Adipocyte (in vitro differentiated cells): ENCODE results near the gene TECTA.
"Not testable (repeated sequence)": the region's sequence is repeated elsewhere in the genome, so short reads cannot be mapped to it uniquely, and the experiment has no call there.

Source experiments
- DNase-seq: peaks from one replicate; pipeline ENCODE4 v3.0.0-alpha.2; 2015; ENCODE audit warnings: low read depth
- H3K27me3 ChIP-seq: replicated peaks from 2 replicates; pipeline ENCODE4 v1.7.0; 2013; ENCODE audit warnings: mild to moderate bottlenecking, low read length, moderate library complexity; ENCODE audit not compliant: control insufficient read depth, insufficient read depth
- H3K36me3 ChIP-seq: 2 replicates; pipeline ENCODE4 v1.7.0; 2013; ENCODE audit warnings: low read length, mild to moderate bottlenecking, moderate library complexity; ENCODE audit not compliant: control insufficient read depth, insufficient read depth, severe bottlenecking
- H3K4me1 ChIP-seq: 2 replicates; pipeline ENCODE4 v1.7.0; 2013; ENCODE audit warnings: mild to moderate bottlenecking, low read length, moderate library complexity; ENCODE audit not compliant: control insufficient read depth, insufficient read depth
- H3K4me3 ChIP-seq: 2 replicates; pipeline ENCODE4 v1.7.0; 2013; ENCODE audit warnings: mild to moderate bottlenecking, low read length, moderate library complexity
- H3K9ac ChIP-seq: 2 replicates; pipeline ENCODE4 v1.7.0; 2013; ENCODE audit warnings: mild to moderate bottlenecking, low read length, moderate library complexity
- H3K9me3 ChIP-seq: 2 replicates; pipeline ENCODE4 v1.7.0; 2013; ENCODE audit warnings: mild to moderate bottlenecking, low read length, moderate library complexity; ENCODE audit not compliant: control insufficient read depth

Gene TECTA

DNA sequence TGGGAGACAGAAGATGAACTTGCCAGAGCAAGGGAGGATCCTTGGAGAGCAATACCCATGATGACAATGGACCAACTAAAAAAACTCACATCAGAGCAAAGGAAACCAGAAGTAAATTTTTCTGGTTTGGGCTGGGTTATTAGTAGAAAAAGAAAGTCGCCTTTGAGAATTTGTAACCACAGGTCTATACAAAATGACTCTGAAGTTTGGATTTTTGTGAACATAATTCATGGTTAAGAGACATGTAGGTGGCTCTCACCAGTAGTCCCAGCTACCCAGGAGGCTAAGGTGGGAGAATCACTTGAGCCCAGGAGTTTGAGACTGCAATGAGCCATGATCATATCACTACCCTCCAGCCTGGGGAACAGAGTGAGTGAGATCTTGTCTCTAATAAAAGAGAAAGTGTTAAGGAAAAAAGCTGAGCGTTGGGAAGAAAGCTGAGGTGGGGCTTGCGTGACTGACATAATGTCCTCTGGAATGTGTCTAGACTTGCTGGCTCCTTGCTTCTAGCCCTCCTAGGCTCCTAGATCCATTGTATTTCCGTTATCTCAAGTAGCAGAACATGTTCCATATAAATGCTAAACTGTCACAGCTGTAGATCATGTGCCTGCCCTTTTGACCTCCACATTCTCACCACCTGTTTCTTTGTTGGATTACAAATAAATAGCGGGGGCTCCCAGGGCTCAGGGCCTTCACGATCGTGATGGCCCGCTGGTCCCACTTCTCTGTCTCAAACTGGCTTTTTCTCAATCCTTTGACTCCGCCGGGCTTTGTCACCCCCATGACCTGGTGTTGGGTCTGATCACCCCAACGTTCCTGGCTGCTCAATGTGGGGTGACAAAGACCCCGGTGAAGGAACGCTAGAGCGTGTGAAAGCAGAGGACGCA lies 135.3 kb downstream of the TECTA start:
- peak; percentile 7 for DNase-seq
- Histone ChIP-seq H3K36me3 (no peaks in the 10 kb centered on the region), H3K27me3 (peaks cover 48% of the 10 kb centered on the region), H3K4me1 (no peaks in the 10 kb centered on the region), H3K9ac (no peak overlapping the region), H3K4me3 (no peak overlapping the region), H3K9me3 (no peaks in the 10 kb centered on the region)

DNA sequence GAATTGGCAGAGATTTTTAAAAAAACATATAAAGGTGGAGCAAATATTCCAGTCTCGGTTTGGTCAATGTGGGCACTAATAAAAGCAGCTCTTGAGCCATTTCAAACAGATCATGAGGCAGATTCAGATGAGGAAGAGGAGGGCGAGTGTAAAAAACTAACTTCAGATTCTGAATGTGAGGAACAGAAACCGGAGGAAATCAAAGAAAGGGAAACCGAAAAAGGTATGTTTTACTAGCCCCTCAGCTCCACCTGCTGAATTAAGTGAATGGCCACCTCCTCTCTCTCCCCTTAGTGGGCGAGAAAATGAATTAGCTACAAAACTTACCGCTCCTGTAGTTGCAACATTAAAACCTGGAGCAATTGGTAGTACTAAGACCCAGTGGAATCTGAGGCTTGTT lies 136.2 kb downstream of the TECTA start:
- H3K9me3 ChIP-seq, H3K4me1 ChIP-seq: not testable (repeated sequence)

DNA sequence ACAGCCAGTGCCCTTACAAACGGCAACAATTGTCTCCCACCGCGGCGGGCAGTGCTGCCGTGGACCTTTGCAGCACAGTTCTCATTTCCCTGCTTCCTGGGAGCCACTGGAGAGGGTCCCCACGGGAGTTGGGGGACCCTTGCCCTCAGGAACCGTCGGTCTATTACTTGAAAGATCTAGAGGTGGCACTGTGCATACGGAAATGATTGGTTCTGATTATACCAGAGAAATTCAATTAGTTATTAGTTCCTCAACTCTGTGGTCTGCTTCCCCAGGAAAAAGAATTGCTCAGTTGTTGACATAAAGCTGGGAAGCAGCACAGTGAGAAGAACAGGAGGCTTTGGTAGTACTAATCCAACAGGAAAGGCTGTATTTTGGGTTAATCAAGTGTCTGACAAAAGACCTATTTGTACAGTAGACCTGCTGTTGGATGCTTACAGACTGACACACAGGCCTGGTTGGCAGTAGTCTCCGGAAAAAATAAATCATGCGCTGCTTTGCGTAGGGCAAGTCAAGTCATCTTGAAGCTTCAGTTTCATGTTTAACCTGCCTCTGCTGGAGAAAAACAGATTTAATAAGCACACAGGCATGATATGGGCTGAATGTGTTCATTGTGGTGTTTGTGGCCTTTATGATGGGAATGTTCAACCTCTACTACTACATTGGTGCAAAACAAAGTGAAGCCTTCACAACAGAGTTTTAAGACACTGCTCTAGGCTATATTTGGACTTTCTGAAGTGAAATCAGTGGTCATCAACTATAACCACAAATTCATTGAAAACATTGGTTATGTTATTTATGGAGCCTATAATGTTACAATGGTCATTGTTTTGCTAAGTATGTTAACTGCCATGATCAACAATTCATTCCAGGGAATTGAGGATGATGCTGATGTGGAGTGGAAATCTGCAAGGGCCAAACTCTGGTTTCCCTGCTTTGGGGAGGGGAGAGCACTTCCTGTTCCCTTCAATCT lies 136.9 kb downstream of the TECTA start:
- no peak for DNase-seq
- Histone ChIP-seq H3K4me3 (no peak overlapping the region), H3K9me3 (no peaks in the 10 kb centered on the region), H3K36me3 (no peaks in the 10 kb centered on the region), H3K4me1 (no peaks in the 10 kb centered on the region), H3K27me3 (peaks cover 52% of the 10 kb centered on the region), H3K9ac (no peak overlapping the region)

More for the DNA sequence above, 136.2 kb downstream of the TECTA start:
- H3K36me3 ChIP-seq, DNase-seq, H3K4me3 ChIP-seq, H3K9ac ChIP-seq: not testable (repeated sequence)
- peaks cover 44% of the 10 kb centered on the region for H3K27me3 ChIP-seq

DNA sequence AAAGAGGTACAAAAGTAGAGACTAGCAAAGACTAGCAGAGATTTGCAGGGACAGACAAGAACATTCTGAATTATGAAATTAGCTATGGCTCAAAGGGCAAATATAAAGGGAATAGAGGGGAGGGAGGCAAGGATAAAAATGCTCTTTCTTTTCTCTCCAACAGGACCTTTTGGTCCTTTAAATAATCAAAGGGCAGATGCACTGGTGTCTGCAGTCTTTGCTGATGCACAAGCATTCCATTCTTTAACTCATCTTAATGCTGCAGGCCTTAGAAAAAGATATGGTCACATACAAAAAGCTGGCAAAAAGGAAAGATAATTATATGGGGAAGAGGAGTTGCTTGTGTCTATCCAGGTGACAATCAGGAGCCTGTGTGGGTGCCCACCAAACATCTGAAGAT lies 137.9 kb downstream of the TECTA start:
- no peaks in the 10 kb centered on the region for H3K4me1 ChIP-seq

DNA sequence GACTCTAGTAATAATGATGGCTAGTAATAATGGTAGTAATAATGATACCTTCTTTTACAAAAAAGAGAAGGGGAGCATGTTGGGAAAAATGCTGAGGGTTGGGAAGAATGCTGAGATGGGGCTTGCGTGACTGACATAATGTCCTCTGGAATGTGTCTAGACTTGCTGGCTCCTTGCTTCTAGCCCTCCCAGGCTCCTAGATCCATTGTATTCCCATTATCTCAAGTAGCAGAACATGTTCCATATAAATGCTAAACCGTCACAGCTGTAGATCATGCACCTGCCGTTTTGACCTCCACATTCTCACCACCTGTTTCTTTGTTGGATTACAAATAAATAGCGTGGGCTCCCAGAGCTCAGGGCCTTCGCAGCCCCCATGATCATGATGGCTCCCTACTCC lies 139.0 kb downstream of the TECTA start:
- H3K9ac ChIP-seq, H3K4me3 ChIP-seq, H3K36me3 ChIP-seq, H3K9me3 ChIP-seq, H3K4me1 ChIP-seq, DNase-seq: not testable (repeated sequence)
- peaks cover 47% of the 10 kb centered on the region for H3K27me3 ChIP-seq

More for the DNA sequence above, 137.9 kb downstream of the TECTA start:
- no peak for DNase-seq
- H3K4me3 ChIP-seq, result no peak overlapping the region
- H3K27me3 ChIP-seq, result peaks cover 52% of the 10 kb centered on the region
- H3K36me3 ChIP-seq, result no peaks in the 10 kb centered on the region
- no peak overlapping the region for H3K9ac ChIP-seq
- H3K9me3 ChIP-seq, result no peaks in the 10 kb centered on the region

DNA sequence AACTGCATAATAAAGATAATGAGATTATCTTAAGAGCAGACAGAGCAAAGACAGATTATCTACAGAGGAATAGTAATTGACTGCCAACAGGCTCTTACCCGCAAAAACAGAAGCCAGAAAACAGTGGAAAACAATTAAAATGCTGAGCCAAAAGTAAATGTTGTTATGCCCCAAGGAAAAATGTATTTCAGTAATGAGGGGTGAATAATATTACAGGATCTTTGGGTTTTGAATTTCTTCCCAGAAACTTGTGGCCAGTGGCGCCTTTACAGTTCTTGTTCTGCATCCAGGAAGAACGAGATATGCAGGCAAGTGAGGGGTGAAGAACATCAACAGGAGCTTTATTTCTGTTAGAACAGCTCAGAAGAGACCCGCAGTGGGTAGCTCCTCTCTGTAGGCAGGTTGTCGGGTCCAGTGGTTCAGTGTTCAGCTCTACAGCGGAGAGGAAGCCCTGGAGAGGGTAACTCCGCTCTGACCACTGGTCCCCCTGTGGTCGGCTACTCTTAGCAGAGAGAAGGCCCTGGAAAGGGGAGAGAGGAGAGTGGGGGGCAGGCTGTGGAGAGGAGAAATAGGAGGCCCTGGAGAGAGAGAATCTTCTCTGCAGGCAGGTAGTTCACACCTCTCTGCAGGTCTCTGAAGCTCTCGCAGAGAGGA lies 139.7 kb downstream of the TECTA start:
- H3K4me1 ChIP-seq, result no peaks in the 10 kb centered on the region
- no peak for DNase-seq
- no peak overlapping the region for H3K4me3 ChIP-seq
- peaks cover 41% of the 10 kb centered on the region for H3K27me3 ChIP-seq
- no peaks in the 10 kb centered on the region for H3K9me3 ChIP-seq
- no peaks in the 10 kb centered on the region for H3K36me3 ChIP-seq
- H3K9ac ChIP-seq, result no peak overlapping the region
